WERI-Rb-1 (cell line): ENCODE results near the gene CYP2A6.

Experiments used
- DNase-seq: peaks from one replicate; pipeline ENCODE4 v3.0.0-alpha.2; 2020
- H3K27ac ChIP-seq: fragments of 250-450 bp; sonication (Bioruptor Pico); 2 replicates; pipeline ENCODE4 v1.5.1; 2020; ENCODE audit warnings: mild to moderate bottlenecking, moderate library complexity
- H3K27me3 ChIP-seq: fragments of 250-450 bp; sonication (Bioruptor Pico); 2 replicates; pipeline ENCODE4 v1.5.1; 2021; ENCODE audit warnings: mild to moderate bottlenecking, low read depth, moderate library complexity; ENCODE audit not compliant: insufficient read depth, severe bottlenecking
- H3K36me3 ChIP-seq: fragments of 250-450 bp; sonication (Bioruptor Pico); 2 replicates; pipeline ENCODE4 v1.5.1; 2020; ENCODE audit warnings: mild to moderate bottlenecking, moderate library complexity
- H3K4me3 ChIP-seq: 2 replicates; pipeline ENCODE4 v1.5.1; 2011; ENCODE audit warnings: low read depth, mild to moderate bottlenecking, control low read depth, low read length
- H3K9me3 ChIP-seq: fragments of 250-450 bp; sonication (Bioruptor Pico); 2 replicates; pipeline ENCODE4 v1.5.1; 2021; ENCODE audit warnings: mild to moderate bottlenecking, moderate library complexity; ENCODE audit not compliant: severe bottlenecking
- CTCF ChIP-seq: IDR thresholded peaks from 2 replicates; pipeline ENCODE4 v1.5.1; 2011; ENCODE audit warnings: low read depth, mild to moderate bottlenecking, control low read depth, inconsistent platforms, low read length

The CYP2A6 gene

GRCh38 chr19:40799558-40800338, 50.5 kb downstream of the CYP2A6 start:
- Histone ChIP-seq H3K9me3 (no peaks in the 10 kb centered on the region), H3K27me3 (no peaks in the 10 kb centered on the region), H3K36me3 (peaks cover 43% of the 10 kb centered on the region), H3K27ac (peak overlapping the region; percentile 91), H3K4me3 (peak overlapping the region; percentile 94)
- DNase-seq = no peak
- TF ChIP-seq CTCF = no peak

GRCh38 chr19:40798683-40799557, 51.3 kb downstream of the CYP2A6 start, which contains the start of gene EGLN2:
EGLN2 (plus strand) TSS chr19:40799191; CDS start chr19:40800573, 1,382 bp downstream.
- Histone ChIP-seq H3K36me3 (peaks cover 35% of the 10 kb centered on the region), H3K27me3 (no peaks in the 10 kb centered on the region), H3K4me3 (peak within 1 kb of the TSS; percentile 94), H3K9me3 (no peaks in the 10 kb centered on the region), H3K27ac (peak within 1 kb of the TSS; percentile 91)
- no peak for TF ChIP-seq CTCF
- DNase-seq = peak; percentile 100

- H3K9me3 ChIP-seq = no peaks in the 10 kb centered on the region
- H3K36me3 ChIP-seq = peaks cover 29% of the 10 kb centered on the region
- no peaks in the 10 kb centered on the region for H3K27me3 ChIP-seq
- peak; percentile 91 for DNase-seq
- H3K27ac ChIP-seq = peak overlapping the region; percentile 86
- peak; percentile 66 for TF ChIP-seq CTCF
- H3K4me3 ChIP-seq = peak overlapping the region; percentile 83
Measured at GRCh38 chr19:40797963-40798682, 52.1 kb downstream of the CYP2A6 start.

- Histone ChIP-seq H3K27me3 (no peaks in the 10 kb centered on the region), H3K27ac (peak overlapping the region; percentile 86), H3K36me3 (peaks cover 22% of the 10 kb centered on the region), H3K4me3 (no peak overlapping the region), H3K9me3 (no peaks in the 10 kb centered on the region)
- TF ChIP-seq CTCF = no peak
- no peak for DNase-seq
Measured at GRCh38 chr19:40797166-40797962, 52.9 kb downstream of the CYP2A6 start.
